22Rv1 (cell line): Measurements from ENCODE around the gene SMPDL3B.

Experiments
- CTCF ChIP-seq: fragments of 450-650 bp; IDR thresholded peaks from 2 replicates; pipeline ENCODE4 v1.5.1; 2017; ENCODE audit warnings: mild to moderate bottlenecking
- ZFX ChIP-seq: fragments of 450-650 bp; IDR thresholded peaks from 2 replicates; pipeline ENCODE4 v1.6.1; 2017; ENCODE audit warnings: antibody characterized with exemption, borderline replicate concordance

GRCh38 chr1:27906759-27907158 lies 28.0 kb upstream of the SMPDL3B start:
- TF ChIP-seq CTCF (no peak), ZFX (no peak)
